Epithelial cell of esophagus (primary cell): ENCODE measurements around the gene MARCHF10.

Experiments used
- DNase-seq: peaks from one replicate; pipeline ENCODE4 v3.0.0; 2010; ENCODE audit warnings: low read depth
- H3K4me3 ChIP-seq: 2 replicates; pipeline ENCODE4 v1.5.1; 2011; ENCODE audit warnings: mild to moderate bottlenecking, low read length, control low read depth
- TF ChIP-seq, protein P1 (sequence below): IDR thresholded peaks from 2 replicates; pipeline ENCODE4 v1.5.1; 2011; ENCODE audit warnings: low read depth, mild to moderate bottlenecking, low read length, control low read depth, inconsistent platforms; ENCODE audit not compliant: insufficient read depth; ENCODE audit errors: missing control alignments

Gene MARCHF10

DNA sequence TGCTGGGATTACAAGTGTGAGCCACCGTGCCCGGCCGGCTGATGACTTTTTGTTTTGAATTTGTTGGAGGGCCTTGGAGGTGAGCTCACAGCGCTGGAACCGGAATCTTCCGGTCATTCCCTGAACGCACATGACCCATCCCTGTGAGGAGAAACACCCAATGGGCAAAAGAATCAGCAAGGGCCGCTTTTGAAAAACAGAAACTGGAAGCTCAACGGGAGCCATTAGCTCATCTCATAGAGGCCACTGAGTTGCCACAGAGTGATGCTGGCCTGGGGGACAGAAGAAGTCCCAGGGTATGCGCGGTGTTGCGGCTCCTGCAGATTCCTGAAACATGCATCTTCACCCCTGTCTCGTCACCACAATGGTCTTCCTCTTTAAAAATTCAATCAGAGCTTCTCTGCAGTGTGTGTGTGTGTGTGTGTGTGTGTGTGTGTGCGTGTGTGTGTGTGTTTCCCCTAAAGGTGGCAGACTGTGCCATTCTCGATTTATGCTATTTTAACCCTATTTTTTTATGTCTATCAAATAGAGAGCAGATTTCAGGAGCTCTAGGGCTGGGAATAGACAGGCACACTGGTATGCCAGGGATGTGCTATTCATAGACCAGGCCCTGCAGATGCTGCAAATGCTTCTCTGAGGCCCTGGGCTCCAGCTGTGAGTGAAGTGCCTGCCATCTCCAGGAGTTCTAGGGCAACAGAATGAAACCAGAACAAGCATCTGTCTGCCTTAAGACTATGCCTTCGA is 68.3 kb downstream of the MARCHF10 start:
- no peak for DNase-seq
- TF ChIP-seq, protein P1, sequence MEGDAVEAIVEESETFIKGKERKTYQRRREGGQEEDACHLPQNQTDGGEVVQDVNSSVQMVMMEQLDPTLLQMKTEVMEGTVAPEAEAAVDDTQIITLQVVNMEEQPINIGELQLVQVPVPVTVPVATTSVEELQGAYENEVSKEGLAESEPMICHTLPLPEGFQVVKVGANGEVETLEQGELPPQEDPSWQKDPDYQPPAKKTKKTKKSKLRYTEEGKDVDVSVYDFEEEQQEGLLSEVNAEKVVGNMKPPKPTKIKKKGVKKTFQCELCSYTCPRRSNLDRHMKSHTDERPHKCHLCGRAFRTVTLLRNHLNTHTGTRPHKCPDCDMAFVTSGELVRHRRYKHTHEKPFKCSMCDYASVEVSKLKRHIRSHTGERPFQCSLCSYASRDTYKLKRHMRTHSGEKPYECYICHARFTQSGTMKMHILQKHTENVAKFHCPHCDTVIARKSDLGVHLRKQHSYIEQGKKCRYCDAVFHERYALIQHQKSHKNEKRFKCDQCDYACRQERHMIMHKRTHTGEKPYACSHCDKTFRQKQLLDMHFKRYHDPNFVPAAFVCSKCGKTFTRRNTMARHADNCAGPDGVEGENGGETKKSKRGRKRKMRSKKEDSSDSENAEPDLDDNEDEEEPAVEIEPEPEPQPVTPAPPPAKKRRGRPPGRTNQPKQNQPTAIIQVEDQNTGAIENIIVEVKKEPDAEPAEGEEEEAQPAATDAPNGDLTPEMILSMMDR = no peak
- no peak overlapping the region for H3K4me3 ChIP-seq

DNA sequence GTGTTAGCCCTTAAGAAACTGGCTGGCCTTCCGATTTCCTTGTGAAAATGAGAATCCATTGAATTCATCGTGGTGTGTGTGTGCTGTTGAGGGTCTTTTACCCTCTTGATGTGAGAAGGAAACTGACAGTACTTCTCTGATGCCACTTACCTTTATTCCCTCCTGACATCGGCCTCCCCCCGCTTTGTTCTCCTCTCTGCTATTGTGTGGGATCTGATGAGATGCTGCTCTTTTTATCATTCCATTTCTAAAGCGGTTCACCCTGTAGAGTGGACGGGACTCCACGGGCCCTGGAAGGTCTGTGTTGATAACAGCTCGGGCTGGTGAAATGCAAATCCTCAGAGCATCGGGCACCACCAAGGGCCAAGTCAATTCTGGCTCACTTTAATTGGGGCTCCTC is 69.8 kb downstream of the MARCHF10 start:
- TF ChIP-seq, protein P1 = no peak
- no peak for DNase-seq
- H3K4me3 ChIP-seq = no peak overlapping the region

DNA sequence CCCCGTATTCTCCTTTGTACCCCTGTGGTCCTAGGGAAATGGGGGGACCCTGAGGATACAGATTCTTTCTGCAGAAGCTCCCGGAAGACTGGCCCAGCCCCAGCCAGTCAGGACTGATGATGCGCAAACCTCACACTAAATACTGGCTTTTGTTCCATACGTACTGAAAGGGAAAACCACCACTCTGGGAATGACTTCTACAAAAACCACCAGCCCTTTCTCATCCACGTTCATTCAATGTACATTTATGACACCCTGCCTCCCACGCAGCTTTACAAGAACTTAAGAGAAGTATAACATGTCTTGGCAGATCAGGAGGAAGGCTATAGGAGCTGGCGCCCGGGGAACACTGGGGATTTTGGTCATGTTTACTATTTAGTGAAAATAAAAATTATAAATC is 70.6 kb downstream of the MARCHF10 start:
- TF ChIP-seq, protein P1 = no peak
- peak; percentile 86 for DNase-seq
- H3K4me3 ChIP-seq = no peak overlapping the region

DNA sequence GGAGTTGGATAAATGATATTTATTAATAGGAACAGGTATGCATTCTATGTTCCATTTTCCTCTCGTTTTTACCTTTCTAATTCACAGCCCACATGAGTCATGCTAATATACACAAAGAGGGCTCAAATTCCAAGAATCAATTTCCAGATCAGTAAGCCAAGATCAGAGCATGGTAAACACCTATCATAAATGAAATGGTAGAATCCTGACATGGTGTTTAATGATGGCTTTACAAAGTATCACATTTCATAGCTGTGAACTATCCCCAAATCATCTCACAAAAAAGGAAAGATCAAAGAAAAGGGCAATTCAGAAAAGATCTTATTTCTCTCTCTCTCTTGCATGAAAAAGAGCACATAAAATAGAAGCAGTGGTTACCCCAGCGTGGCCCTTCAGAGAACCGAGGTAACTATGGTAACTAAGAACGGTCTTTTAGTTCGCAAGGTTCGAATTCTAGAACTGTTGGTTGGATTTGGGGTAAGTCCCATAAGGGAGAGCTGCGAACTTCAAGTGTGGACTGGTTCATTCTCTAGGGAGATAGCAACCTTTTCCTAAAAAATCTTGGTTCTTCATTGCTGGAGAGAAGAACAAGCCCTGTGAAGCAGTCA is 73.0 kb downstream of the MARCHF10 start:
- no peak overlapping the region for H3K4me3 ChIP-seq
- TF ChIP-seq, protein P1 = no peak
- no peak for DNase-seq

DNA sequence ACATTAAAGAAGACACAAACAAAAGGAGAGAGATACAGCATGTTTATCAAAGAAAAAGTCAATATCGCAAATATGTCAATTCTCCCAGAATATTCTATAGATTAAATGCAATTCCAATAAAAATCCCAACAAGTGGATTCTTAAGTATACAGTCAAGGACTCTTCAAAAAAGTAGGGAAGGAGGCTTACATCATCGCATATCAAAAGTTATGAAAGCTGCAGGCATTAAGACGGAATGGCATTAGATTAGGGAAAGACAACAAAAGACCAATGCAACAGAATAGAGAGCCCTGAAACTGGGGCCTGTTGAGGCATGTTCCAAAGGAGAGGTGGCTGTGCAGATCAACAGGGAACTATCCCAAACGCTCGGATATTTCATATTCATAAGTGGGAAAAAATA is 76.0 kb downstream of the MARCHF10 start:
- TF ChIP-seq, protein P1 = no peak
- no peak overlapping the region for H3K4me3 ChIP-seq
- peak; percentile 91 for DNase-seq

DNA sequence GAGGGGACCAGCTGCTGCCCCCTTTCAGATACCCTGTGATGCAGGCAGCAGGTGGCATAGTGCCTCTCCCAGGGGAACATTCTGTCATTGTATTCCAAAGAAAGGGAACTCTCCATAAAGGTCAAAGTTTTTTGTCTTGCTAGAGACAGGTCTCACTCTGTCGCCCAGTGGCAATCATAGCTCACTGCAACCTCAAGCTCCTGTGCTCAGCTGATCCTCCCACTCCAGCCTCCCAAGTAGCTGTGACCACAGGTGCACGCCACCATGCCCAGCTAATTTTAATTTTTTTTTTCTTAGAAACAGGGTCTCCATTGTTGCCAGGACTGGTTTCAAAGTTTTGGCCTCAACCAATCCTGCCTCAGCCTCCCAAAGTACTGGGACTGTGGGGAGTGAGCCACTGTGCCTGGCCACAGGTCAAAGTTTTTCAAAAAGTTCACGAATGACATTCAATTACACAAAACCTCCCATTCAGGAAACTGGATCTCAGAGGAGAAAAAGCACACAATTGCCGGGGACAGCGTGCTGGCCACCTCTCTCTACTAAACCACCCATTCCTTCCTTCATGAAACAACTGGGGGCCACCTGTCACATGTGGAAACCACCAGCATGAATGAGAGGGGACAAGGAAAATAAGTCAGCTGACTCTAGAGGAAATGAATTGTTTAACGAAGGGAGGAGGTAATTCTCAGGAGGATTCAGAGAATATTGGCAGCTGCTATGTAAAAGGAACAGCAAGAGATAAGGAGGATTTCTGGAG is 80.0 kb downstream of the MARCHF10 start:
- no peak overlapping the region for H3K4me3 ChIP-seq
- TF ChIP-seq, protein P1 = no peak
- no peak for DNase-seq
